Measurements from ENCODE around the gene GUK1. TPM values are rescaled to one million over a fixed set of nuclear protein-coding genes. Genes with fewer than 3 reads are reported as not detected.
"Not testable (repeated sequence)": the region's sequence is repeated elsewhere in the genome, so short reads cannot be mapped to it uniquely, and the experiment has no call there.

The GUK1 gene
- total and polyA plus RNA-seq, 11 donors, result 142 to 358 (median 176) TPM

GRCh38 chr1:228172591-228173527 is 32.8 kb downstream of the GUK1 start:
- no peaks in the 10 kb centered on the region for H3K27me3 ChIP-seq
- H3K36me3 ChIP-seq, result peaks cover 0 to 22% (median 6%) of the 10 kb centered on the region in 9 donors
- no peak overlapping the region for H3K4me3 ChIP-seq
- peak in 1 of 5 donors; percentile 61 for DNase-seq
- TF ChIP-seq POLR2A (IDR thresholded peaks at IDR 0.05), result no peak
- TF ChIP-seq, protein P1, sequence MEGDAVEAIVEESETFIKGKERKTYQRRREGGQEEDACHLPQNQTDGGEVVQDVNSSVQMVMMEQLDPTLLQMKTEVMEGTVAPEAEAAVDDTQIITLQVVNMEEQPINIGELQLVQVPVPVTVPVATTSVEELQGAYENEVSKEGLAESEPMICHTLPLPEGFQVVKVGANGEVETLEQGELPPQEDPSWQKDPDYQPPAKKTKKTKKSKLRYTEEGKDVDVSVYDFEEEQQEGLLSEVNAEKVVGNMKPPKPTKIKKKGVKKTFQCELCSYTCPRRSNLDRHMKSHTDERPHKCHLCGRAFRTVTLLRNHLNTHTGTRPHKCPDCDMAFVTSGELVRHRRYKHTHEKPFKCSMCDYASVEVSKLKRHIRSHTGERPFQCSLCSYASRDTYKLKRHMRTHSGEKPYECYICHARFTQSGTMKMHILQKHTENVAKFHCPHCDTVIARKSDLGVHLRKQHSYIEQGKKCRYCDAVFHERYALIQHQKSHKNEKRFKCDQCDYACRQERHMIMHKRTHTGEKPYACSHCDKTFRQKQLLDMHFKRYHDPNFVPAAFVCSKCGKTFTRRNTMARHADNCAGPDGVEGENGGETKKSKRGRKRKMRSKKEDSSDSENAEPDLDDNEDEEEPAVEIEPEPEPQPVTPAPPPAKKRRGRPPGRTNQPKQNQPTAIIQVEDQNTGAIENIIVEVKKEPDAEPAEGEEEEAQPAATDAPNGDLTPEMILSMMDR (IDR thresholded peaks at IDR 0.05), result no peak
- peaks cover 0 to 30% (median 5%) of the 10 kb centered on the region in 12 donors for H3K4me1 ChIP-seq
- 85 to 89% (median 88%) methylated on average over 17 to 21 of the region's 21 CpGs for WGBS, 4 donors
- no peak for ATAC-seq
- intact Hi-C loops (cut with DNase I), result loop anchor here in 1 of 10 donors (10.0 kb wide), 1 partner anchor 48 kb away; no protein-coding TSS in a partner anchor
- no peaks in the 10 kb centered on the region for H3K9me3 ChIP-seq
- no peak overlapping the region for H3K27ac ChIP-seq

- not testable (repeated sequence) for H3K27ac ChIP-seq
Measured at GRCh38 chr1:228173528-228174481, 33.7 kb downstream of the GUK1 start.

DNA sequence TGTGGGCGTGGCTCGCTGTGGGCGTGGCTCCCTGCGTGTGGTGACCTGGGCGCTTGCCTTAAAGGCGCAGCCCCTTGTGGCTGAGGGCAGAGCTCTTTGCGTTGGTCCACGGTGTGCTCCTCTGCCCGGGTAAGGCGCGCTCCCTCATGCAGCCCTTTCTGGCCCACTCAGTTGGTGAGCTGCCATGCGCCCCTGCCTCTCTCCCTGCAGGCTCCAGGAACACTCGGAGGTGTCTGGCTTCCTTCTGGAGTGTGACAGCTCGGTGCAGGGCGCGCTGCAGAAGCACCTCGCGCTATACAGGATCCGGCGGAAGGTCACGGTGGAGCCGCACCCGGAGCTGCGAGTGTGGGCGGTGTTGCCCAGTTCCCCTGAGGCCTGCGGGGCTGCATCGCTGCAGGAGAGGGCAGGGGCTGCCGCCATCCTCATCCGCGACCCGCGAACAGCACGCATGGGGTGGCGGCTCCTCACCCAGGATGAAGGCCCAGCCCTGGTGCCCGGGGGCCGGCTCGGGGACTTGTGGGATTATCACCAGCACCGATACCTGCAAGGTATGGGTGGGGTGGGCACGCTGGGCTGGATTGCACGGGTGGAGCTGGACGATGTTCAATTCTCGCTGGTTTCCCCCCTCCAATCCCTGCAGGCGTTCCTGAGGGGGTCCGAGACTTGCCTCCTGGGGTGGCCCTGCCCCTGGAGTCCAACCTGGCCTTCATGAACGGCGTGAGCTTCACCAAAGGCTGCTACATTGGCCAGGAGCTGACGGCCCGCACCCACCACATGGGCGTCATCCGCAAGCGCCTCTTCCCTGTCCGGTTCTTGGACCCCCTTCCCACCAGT is 34.6 kb downstream of the GUK1 start:
- DNase-seq (peak in 1 of 5 donors; percentile 60), ATAC-seq (peak in 1 of 4 donors; percentile 7)
- peak overlapping the region in 1 of 12 donors; percentile 29 for H3K27ac ChIP-seq
- WGBS, 4 donors, result 84 to 95% (median 90%) methylated on average over 30 to 52 of the region's 52 CpGs
- peaks cover 0 to 30% (median 8%) of the 10 kb centered on the region in 12 donors for H3K4me1 ChIP-seq
- TF ChIP-seq, protein P1 (IDR thresholded peaks at IDR 0.05), result no peak
- no peak for TF ChIP-seq POLR2A (IDR thresholded peaks at IDR 0.05)
- no peaks in the 10 kb centered on the region for H3K9me3 ChIP-seq
- H3K4me3 ChIP-seq, result no peak overlapping the region
- H3K27me3 ChIP-seq, result no peaks in the 10 kb centered on the region
- intact Hi-C loops (cut with DNase I), result loop anchor here in 1 of 10 donors (10.0 kb wide), 1 partner anchor 50 kb away; no protein-coding TSS in a partner anchor
- H3K36me3 ChIP-seq, result peaks cover 0 to 19% (median 6%) of the 10 kb centered on the region in 9 donors

More at GRCh38 chr1:228173528-228174481, 33.7 kb downstream of the GUK1 start:
- H3K9me3 ChIP-seq, H3K27me3 ChIP-seq: not testable (repeated sequence)
- WGBS, 4 donors, result 61 to 95% (median 65%) methylated on average over 4 to 39 of the region's 69 CpGs
- ATAC-seq, result peak in 2 of 4 donors; percentile 11 to 17
- Histone ChIP-seq H3K4me3 (peak overlapping the region in 1 of 12 donors; percentile 13), H3K36me3 (peaks cover 0 to 19% (median 6%) of the 10 kb centered on the region in 9 donors), H3K4me1 (peaks cover 0 to 30% (median 6%) of the 10 kb centered on the region in 12 donors)
- intact Hi-C loops (cut with DNase I), result loop anchor here in 1 of 10 donors (10.0 kb wide), 1 partner anchor 49 kb away; no protein-coding TSS in a partner anchor
- DNase-seq, result peak in 1 of 5 donors; percentile 62
